Adrenal gland (tissue), 5 donors: ENCODE measurements around the gene PRKAR1B.

Source experiments
- CTCF ChIP-seq, 6 experiments: fragments of 450-650 bp in 4 of 6; fragments of 200-600 bp in 2 of 6; sonication (generic) in 1 of 6; IDR thresholded peaks; 1 replicate in 5 of 6; 2 replicates in 1 of 6; pipeline versions ENCODE4 v1.5.1 to v1.8.0; 2016 to 2021; ENCODE audit warnings: antibody characterized with exemption in 6 of 6, mild to moderate bottlenecking in 2 of 6, moderate library complexity in 1 of 6
- POLR2A ChIP-seq, 2 donors: fragments of 450-650 bp; IDR thresholded peaks; one replicate each; pipeline ENCODE4 v1.6.1; 2017; ENCODE audit warnings: antibody characterized with exemption in 2 of 2, mild to moderate bottlenecking in 2 of 2, moderate library complexity in 1 of 2
- donor health status: DM: no; HTN: no; CAD: no.

GRCh38 chr7:545470-545869 is 181.6 kb downstream of the PRKAR1B start:
- TF ChIP-seq CTCF (IDR thresholded peaks at IDR 0.05): no peak
- no peak for TF ChIP-seq POLR2A (IDR thresholded peaks at IDR 0.05)
